IPS DF 4.7 (cell line): ENCODE measurements around the gene MORN4.

Source experiments
- DNase-seq: peaks from one replicate; pipeline ENCODE4 v3.0.0-alpha.2; 2013; ENCODE audit warnings: low spot score; ENCODE audit errors: extremely low read depth

The MORN4 gene

GRCh38 chr10:97573672-97574071, 59.6 kb downstream of the MORN4 start:
- no peak for DNase-seq

- DNase-seq = no peak
Observed at GRCh38 chr10:97573021-97573420, 60.3 kb downstream of the MORN4 start.

- no peak for DNase-seq
Observed at GRCh38 chr10:97572214-97572989, 60.9 kb downstream of the MORN4 start, which contains the start of gene ANKRD2. Gene ANKRD2, plus strand, starts transcription at chr10:97572779. Its CDS starts 10 bp downstream, at chr10:97572789.

- no peak for DNase-seq
Observed at GRCh38 chr10:97571622-97572021, 61.7 kb downstream of the MORN4 start.

- no peak for DNase-seq
Observed at GRCh38 chr10:97570789-97571471, 62.4 kb downstream of the MORN4 start.

GRCh38 chr10:97570146-97570788, 63.0 kb downstream of the MORN4 start:
- DNase-seq = no peak

- no peak for DNase-seq
Observed at GRCh38 chr10:97567891-97568290, 65.4 kb downstream of the MORN4 start.

GRCh38 chr10:97566336-97566996, 66.8 kb downstream of the MORN4 start:
- DNase-seq = no peak

GRCh38 chr10:97564776-97565175, 68.5 kb downstream of the MORN4 start:
- DNase-seq = no peak
